Caki2 (cell line): ENCODE data around the gene BICD1. TPM values are rescaled to one million over a fixed set of nuclear protein-coding genes. Genes with fewer than 3 reads are reported as not detected.

Experiments used
- DNase-seq: peaks from one replicate; pipeline ENCODE4 v3.0.0-alpha.2; 2015; ENCODE audit warnings: low read depth
- in situ Hi-C: cut with HindIII; loops from 2 replicates; pipeline ENCODE4 v1.10.0; 2016; ENCODE audit warnings: low sequenced_read_pairs, low pct_unique_long_range_greater_than_20kb, mixed read lengths
- total RNA-seq: library from RNA; depleted of rRNA; stranded (reverse); fragments of >200 nt; shearing (Covaris generic); gene quantifications from 2 replicates; pipeline ENCODE4 v1.2.3, GENCODE V29; 2014; ENCODE audit warnings: low replicate concordance; rRNA removed

BICD1 gene
- 11.1 and 13.5 TPM in 2 replicates for total RNA-seq

GRCh38 chr12:32106517-32107358, at the start of gene BICD1:
Gene BICD1 (plus strand): TSS chr12:32106847. CDS start chr12:32107332, 485 bp downstream.
- in situ Hi-C loops = no loop called here
- peak; percentile 94 for DNase-seq

- in situ Hi-C loops = no loop called here
- no peak for DNase-seq
Measured at GRCh38 chr12:32061033-32061432, 45.6 kb upstream of the BICD1 start.

GRCh38 chr12:32062881-32063280, 43.8 kb upstream of the BICD1 start:
- in situ Hi-C loops = no loop called here
- no peak for DNase-seq

GRCh38 chr12:32063796-32064195, 42.9 kb upstream of the BICD1 start:
- in situ Hi-C loops = no loop called here
- no peak for DNase-seq

GRCh38 chr12:32066206-32066605, 40.4 kb upstream of the BICD1 start:
- in situ Hi-C loops = no loop called here
- DNase-seq = no peak

GRCh38 chr12:32069071-32069470, 37.6 kb upstream of the BICD1 start:
- in situ Hi-C loops = no loop called here
- peak; percentile 62 for DNase-seq

GRCh38 chr12:32069731-32070130, 36.9 kb upstream of the BICD1 start:
- no peak for DNase-seq
- in situ Hi-C loops = loop anchor here (10.0 kb wide), 1 partner anchor 265 kb away; no protein-coding TSS in a partner anchor

- DNase-seq = no peak
- in situ Hi-C loops = loop anchor here (10.0 kb wide), 1 partner anchor 264 kb away; no protein-coding TSS in a partner anchor
Measured at GRCh38 chr12:32070370-32070769, 36.3 kb upstream of the BICD1 start.

- in situ Hi-C loops = loop anchor here (10.0 kb wide), 1 partner anchor 263 kb away; no protein-coding TSS in a partner anchor
- DNase-seq = no peak
Measured at GRCh38 chr12:32072102-32072501, 34.5 kb upstream of the BICD1 start.

- DNase-seq = no peak
- in situ Hi-C loops = loop anchor here (10.0 kb wide), 1 partner anchor 260 kb away; no protein-coding TSS in a partner anchor
Measured at GRCh38 chr12:32074432-32074831, 32.2 kb upstream of the BICD1 start.

GRCh38 chr12:32076941-32077340, 29.7 kb upstream of the BICD1 start:
- in situ Hi-C loops = loop anchor here (10.0 kb wide), 1 partner anchor 258 kb away; no protein-coding TSS in a partner anchor
- DNase-seq = no peak

- in situ Hi-C loops = no loop called here
- no peak for DNase-seq
Measured at GRCh38 chr12:32080435-32080834, 26.2 kb upstream of the BICD1 start.

- in situ Hi-C loops = no loop called here
- no peak for DNase-seq
Measured at GRCh38 chr12:32083489-32083888, 23.2 kb upstream of the BICD1 start.

- in situ Hi-C loops = no loop called here
- DNase-seq = peak; percentile 70
Measured at GRCh38 chr12:32084017-32084688, 22.5 kb upstream of the BICD1 start.

- in situ Hi-C loops = no loop called here
- DNase-seq = no peak
Measured at GRCh38 chr12:32084753-32085152, 21.9 kb upstream of the BICD1 start.

- in situ Hi-C loops = no loop called here
- no peak for DNase-seq
Measured at GRCh38 chr12:32087306-32087705, 19.3 kb upstream of the BICD1 start.

GRCh38 chr12:32089156-32089555, 17.5 kb upstream of the BICD1 start:
- in situ Hi-C loops = no loop called here
- no peak for DNase-seq

GRCh38 chr12:32089586-32089985, 17.1 kb upstream of the BICD1 start:
- DNase-seq = peak; percentile 24
- in situ Hi-C loops = no loop called here

- in situ Hi-C loops = no loop called here
- no peak for DNase-seq
Measured at GRCh38 chr12:32091696-32092095, 15.0 kb upstream of the BICD1 start.
